Osteoblast (primary cell): ENCODE data around the gene GRIN2C. TPM values are rescaled to one million over a fixed set of nuclear protein-coding genes. Genes with fewer than 3 reads are reported as not detected.

Source experiments
- DNase-seq: peaks from one replicate; pipeline ENCODE4 v3.0.0; 2011; ENCODE audit warnings: low spot score, mixed read lengths; ENCODE audit not compliant: insufficient read length; ENCODE audit errors: missing footprints
- H2AFZ ChIP-seq: 2 replicates; pipeline ENCODE4 v1.6.0; 2011; ENCODE audit warnings: mild to moderate bottlenecking, low read length
- H3K27ac ChIP-seq: 2 replicates; pipeline ENCODE4 v1.5.1; 2011; ENCODE audit warnings: mild to moderate bottlenecking, low read depth, low read length, moderate library complexity
- H3K27me3 ChIP-seq: 2 replicates; pipeline ENCODE4 v1.6.0; 2012; ENCODE audit warnings: mild to moderate bottlenecking, control low read depth, inconsistent platforms, low read length, moderate library complexity; ENCODE audit not compliant: insufficient read depth
- H3K36me3 ChIP-seq: 2 replicates; pipeline ENCODE4 v1.5.1; 2011; ENCODE audit warnings: mild to moderate bottlenecking, low read length, control low read depth, moderate library complexity; ENCODE audit not compliant: insufficient read depth
- H3K4me1 ChIP-seq: 2 replicates; pipeline ENCODE4 v1.5.1; 2011; ENCODE audit warnings: mild to moderate bottlenecking, low read length, control low read depth, moderate library complexity; ENCODE audit not compliant: insufficient read depth
- H3K4me2 ChIP-seq: 2 replicates; pipeline ENCODE4 v1.6.0; 2011; ENCODE audit warnings: mild to moderate bottlenecking, low read length; ENCODE audit not compliant: insufficient read depth
- H3K4me3 ChIP-seq: fragments of 200-600 bp; sonication (generic); 3 replicates; pipeline ENCODE4 v1.5.1; 2012; ENCODE audit warnings: mild to moderate bottlenecking, low read length, inconsistent platforms; ENCODE audit not compliant: insufficient read depth
- H3K79me2 ChIP-seq: 2 replicates; pipeline ENCODE4 v1.6.0; 2012; ENCODE audit warnings: mild to moderate bottlenecking, low read length, control low read depth, inconsistent platforms; ENCODE audit not compliant: insufficient read depth
- H3K9me3 ChIP-seq: 2 replicates; pipeline ENCODE4 v1.5.1; 2011; ENCODE audit warnings: low read depth, low read length, control low read depth
- H4K20me1 ChIP-seq: 2 replicates; pipeline ENCODE4 v1.6.0; 2012; ENCODE audit warnings: mild to moderate bottlenecking, low read length, control low read depth; ENCODE audit not compliant: insufficient read depth
- total RNA-seq: library from RNA; depleted of rRNA; stranded (reverse); fragments of >200 nt; gene quantifications from 2 replicates; pipeline ENCODE4 v1.2.3, GENCODE V29; 2012
- TF ChIP-seq, protein P1 (sequence below): IDR thresholded peaks from 2 replicates; pipeline ENCODE4 v1.5.1; 2011; ENCODE audit warnings: mild to moderate bottlenecking, low read depth, low read length, moderate library complexity; ENCODE audit errors: extremely low read depth

Gene GRIN2C
- total RNA-seq, 1 donor, result 0.72 TPM

GRCh38 chr17:74900208-74900607 is 40.5 kb upstream of the GRIN2C start:
- Histone ChIP-seq H3K4me3 (no peak overlapping the region), H3K79me2 (no peaks in the 10 kb centered on the region), H3K9me3 (no peaks in the 10 kb centered on the region), H3K4me2 (no peak overlapping the region), H4K20me1 (no peaks in the 10 kb centered on the region), H3K4me1 (no peaks in the 10 kb centered on the region), H3K36me3 (no peaks in the 10 kb centered on the region), H3K27me3 (peaks cover 34% of the 10 kb centered on the region), H3K27ac (no peak overlapping the region), H2AFZ (no peak overlapping the region)
- TF ChIP-seq, protein P1, sequence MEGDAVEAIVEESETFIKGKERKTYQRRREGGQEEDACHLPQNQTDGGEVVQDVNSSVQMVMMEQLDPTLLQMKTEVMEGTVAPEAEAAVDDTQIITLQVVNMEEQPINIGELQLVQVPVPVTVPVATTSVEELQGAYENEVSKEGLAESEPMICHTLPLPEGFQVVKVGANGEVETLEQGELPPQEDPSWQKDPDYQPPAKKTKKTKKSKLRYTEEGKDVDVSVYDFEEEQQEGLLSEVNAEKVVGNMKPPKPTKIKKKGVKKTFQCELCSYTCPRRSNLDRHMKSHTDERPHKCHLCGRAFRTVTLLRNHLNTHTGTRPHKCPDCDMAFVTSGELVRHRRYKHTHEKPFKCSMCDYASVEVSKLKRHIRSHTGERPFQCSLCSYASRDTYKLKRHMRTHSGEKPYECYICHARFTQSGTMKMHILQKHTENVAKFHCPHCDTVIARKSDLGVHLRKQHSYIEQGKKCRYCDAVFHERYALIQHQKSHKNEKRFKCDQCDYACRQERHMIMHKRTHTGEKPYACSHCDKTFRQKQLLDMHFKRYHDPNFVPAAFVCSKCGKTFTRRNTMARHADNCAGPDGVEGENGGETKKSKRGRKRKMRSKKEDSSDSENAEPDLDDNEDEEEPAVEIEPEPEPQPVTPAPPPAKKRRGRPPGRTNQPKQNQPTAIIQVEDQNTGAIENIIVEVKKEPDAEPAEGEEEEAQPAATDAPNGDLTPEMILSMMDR, result no peak
- DNase-seq, result peak; percentile 68

DNA sequence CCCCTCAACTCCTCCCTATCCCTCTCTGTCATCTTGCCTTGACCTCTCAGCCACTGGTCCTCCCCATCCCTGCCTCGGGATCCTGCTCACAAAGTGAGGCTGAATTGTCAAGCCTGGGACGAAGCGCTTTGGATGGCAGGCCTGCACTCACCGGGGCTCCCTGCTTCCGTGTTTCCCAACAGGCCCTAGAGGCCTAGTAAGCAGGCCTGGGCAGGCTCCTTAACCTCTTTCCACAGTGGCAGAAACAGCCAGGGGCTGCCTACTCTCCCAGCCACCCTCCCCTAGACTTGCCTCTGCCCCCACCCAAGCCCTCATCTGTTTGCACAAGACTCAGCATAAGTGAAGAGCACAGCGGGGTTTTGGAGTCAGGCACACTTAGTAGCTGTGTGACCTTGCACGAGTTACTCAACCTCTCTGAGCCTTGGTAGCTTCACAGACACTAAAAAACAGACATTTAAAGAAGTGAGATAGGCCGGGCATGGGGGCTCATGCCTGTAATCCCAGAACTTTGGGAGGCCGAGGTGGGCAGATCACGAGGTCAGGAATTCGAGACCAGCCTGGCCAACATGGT is 38.8 kb upstream of the GRIN2C start:
- no peak overlapping the region for H2AFZ ChIP-seq
- no peak overlapping the region for H3K4me2 ChIP-seq
- DNase-seq, result peak; percentile 58
- no peak overlapping the region for H3K4me3 ChIP-seq
- no peaks in the 10 kb centered on the region for H3K79me2 ChIP-seq
- H3K27ac ChIP-seq, result no peak overlapping the region
- H3K4me1 ChIP-seq, result no peaks in the 10 kb centered on the region
- TF ChIP-seq, protein P1, result no peak
- H3K36me3 ChIP-seq, result no peaks in the 10 kb centered on the region
- H4K20me1 ChIP-seq, result no peaks in the 10 kb centered on the region
- H3K27me3 ChIP-seq, result peaks cover 46% of the 10 kb centered on the region
- no peaks in the 10 kb centered on the region for H3K9me3 ChIP-seq

GRCh38 chr17:74893936-74894671 is 34.4 kb upstream of the GRIN2C start:
- Histone ChIP-seq H3K27me3 (peaks cover 71% of the 10 kb centered on the region), H4K20me1 (no peaks in the 10 kb centered on the region), H3K79me2 (no peaks in the 10 kb centered on the region), H3K9me3 (no peaks in the 10 kb centered on the region), H3K4me1 (no peaks in the 10 kb centered on the region), H3K36me3 (no peaks in the 10 kb centered on the region), H3K27ac (no peak overlapping the region), H3K4me3 (no peak overlapping the region), H2AFZ (no peak overlapping the region), H3K4me2 (no peak overlapping the region)
- TF ChIP-seq, protein P1, result no peak
- peak; percentile 83 for DNase-seq
